D341Med (cell line): ENCODE results near the gene MPG.
"Not testable (repeated sequence)": the region's sequence is repeated elsewhere in the genome, so short reads cannot be mapped to it uniquely, and the experiment has no call there.

Source experiments
- DNase-seq: peaks from one replicate; pipeline ENCODE4 v3.0.0; 2012; ENCODE audit warnings: low spot score

Gene MPG

GRCh38 chr16:114327-114726 is 36.3 kb downstream of the MPG start:
- no peak for DNase-seq

DNA sequence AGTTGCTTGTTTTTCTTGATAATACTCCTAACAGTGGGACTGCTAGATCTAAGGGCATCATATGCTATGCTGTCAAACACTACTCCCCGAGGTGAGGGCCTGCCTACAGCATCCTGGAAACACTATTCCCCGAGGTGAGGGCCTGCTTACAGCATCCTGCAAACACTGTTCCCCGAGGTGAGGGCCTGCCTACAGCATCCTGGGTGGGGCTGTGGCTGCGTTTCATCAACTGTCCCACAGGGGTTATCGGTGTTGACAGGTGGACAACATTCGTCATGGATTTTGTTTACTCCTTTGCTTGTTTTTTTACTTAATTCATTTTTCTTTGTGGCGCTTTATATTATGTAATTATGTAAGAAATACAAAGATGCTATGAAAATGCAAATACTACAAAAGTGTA is 38.0 kb downstream of the MPG start:
- no peak for DNase-seq

DNA sequence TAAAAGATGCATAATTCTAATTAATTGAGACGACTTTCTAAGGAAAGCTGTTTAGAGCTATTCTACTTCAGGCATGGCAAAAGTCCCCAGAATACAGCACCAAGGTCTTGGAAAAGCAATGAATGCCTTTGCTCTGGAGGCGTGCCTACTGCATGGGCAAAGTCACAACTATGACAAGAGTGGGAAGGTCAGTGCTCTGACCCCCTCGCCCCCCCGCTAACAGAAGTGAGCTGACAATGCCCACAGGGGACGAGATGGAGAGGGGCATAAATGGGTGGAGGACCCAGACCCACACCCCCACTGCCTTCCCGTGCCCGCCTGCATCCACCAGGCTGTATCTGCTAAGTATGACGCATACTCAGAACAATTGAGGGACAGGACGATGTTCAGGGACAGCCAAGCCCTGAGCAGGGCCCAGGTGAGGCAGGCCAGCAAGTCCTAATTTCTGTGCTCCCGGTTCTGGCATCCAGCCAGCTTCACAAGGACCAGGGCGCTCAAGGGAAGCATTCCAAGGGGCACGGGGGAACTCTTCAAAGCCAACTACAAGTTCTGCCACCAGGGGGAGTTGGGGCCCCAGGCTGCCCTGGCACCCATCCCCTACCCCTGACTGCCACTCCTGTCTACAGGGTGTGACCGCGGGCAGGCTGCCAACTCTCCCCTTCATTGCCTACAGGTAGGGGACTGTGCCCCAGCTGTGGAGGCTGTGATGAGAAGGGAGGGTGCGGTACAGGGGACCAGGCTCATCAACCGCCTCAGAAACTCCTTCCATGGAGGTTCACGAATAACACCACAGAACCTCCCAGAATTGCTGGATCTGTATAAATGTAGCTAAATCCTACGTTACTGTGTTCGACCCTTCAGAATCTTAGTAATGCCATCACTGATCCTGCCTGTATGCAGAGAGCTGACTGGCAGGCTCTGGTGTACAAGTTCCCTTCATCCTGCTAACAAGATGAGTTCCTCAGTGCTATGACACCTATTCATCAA is 39.6 kb downstream of the MPG start:
- DNase-seq = peak; percentile 90

DNA sequence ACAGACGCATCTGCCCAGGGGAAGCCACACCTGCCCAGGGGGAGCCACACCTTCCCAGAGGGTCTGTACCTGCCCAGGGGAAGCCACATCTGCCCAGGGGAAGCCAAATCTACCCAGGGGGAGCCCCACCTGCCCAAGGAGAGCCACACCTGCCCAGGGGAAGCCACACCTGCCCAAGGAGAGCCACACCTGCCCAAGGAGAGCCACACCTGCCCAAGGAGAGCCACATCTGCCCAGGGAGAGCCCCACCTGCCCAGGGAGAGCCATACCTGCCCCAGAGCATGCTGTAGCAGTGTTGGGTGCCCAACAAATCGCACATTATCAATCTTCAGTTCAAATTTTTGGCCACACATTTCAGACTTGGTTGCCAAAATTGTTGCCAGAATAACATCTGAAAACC is 40.8 kb downstream of the MPG start:
- no peak for DNase-seq

GRCh38 chr16:119295-119694 is 41.3 kb downstream of the MPG start:
- DNase-seq = no peak

GRCh38 chr16:119835-120491 is 41.9 kb downstream of the MPG start:
- DNase-seq = no peak

- DNase-seq = no peak
Observed at GRCh38 chr16:120756-121155, 42.7 kb downstream of the MPG start.

- no peak for DNase-seq
Observed at GRCh38 chr16:122361-122760, 44.3 kb downstream of the MPG start.

GRCh38 chr16:123558-124350 is 45.7 kb downstream of the MPG start:
- DNase-seq = not testable (repeated sequence)

DNA sequence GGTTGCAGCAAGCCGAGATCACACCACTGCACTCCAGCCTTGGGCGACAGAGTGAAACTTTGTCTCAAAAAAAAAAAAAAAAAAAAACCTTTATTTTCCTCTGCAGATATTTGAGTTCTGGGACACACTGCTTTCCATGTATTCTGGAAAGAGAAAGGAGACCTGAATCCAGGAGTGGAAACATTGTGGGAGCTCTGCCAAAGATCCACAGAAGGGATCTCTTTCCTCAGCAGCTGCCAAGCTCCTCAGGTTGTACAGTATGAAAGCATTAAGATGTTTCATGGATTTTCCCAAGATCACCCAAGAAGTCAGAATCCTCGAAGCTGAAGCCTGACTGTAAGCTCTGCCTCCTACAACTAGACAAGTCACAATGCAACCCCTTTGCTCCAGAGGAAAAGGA is 47.0 kb downstream of the MPG start:
- no peak for DNase-seq

DNA sequence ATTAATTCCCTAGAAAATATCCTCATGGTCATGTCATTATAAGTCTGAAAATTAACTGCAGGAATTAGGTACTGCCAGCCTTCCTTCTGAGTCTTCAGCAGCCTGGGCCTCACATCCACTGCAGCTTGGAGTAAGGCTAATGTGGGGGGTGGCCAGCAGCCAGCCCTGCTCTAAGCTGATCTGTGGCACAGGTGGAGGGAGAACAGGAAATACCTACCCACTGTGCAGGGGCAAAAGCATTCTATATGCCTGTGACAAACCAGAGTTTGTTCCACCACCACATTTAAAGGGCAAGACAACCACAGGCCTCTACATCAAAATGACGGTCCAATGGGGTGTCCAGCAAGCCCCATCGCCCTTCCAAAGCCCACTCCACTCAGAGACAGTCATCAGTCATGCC is 51.0 kb downstream of the MPG start:
- DNase-seq = no peak

DNA sequence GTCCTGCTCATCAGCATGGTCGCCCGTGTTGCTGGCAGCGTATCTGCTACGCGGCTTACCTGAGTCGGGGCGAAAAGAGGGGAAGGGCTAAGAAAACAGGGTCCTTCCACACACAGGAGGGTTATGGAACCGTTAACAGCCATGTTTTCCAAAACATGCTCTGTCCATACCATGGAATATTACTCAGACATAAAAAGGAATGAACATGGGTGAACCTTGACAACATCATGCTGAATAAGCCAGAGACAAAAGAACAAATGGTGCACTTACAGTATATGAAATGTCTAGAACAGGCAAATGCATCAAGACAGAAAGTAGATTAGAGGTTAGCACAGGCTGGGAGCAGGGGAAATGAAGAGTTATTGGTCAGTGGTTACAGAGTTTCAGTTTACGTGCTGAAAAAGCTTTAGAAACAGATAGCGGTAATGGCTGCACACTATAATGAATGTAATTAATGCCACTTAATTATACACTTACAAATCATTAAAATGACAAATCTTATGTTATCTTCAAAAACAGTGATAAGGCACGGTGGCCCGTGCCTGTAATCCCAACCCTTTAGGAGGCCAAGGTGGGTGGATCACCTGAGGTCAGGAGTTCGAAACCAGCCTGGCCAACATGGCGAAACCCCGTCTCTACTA is 52.6 kb downstream of the MPG start:
- DNase-seq = no peak

DNA sequence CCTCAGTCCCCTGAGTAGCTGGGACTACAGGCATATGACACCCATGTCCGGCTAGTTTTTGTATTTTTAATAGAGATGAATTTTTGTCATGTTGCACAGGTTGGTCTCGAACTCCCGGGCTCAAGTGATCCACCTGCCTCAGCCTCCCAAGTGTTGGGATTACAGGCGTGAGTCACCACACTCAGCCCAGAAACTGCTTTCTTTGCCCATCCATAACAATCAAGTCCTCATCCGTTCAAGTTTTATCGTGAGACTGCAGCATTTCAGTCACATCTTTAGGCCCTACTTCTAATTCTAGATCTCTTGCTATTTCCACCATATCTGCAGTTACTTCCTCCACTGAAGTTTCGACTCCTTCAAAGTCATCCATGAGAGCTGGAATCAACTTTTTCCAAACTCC is 54.1 kb downstream of the MPG start:
- no peak for DNase-seq

GRCh38 chr16:133716-134115 is 55.7 kb downstream of the MPG start:
- DNase-seq = no peak
